Measurements from ENCODE around the gene CTRB2. TPM values are rescaled to one million over a fixed set of nuclear protein-coding genes. Genes with fewer than 3 reads are reported as not detected.

Gene CTRB2
- total RNA-seq, 2 experiments from 2014 or later, result not detected

DNA sequence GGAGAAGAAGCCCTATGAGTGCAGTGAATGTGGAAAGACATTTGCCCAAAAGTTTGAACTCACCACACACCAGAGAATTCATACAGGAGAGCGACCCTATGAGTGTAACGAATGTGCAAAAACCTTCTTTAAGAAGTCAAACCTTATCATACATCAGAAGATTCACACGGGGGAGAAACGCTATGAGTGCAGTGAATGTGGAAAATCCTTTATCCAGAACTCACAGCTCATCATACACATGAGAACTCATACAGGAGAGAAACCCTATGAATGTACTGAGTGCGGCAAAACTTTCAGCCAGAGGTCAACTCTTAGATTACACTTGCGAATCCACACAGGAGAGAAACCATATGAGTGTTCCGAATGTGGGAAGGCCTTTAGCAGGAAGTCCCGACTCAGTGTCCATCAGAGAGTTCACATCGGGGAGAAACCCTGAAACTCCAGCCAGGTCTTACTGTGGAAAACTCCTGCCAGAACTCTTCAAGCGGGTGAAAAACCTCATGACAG, 37.0 kb downstream of the CTRB2 start:
- H3K4me3 Mint-ChIP-seq, result no peak overlapping the region
- H3K9me3 Mint-ChIP-seq, result peaks cover 78% of the 10 kb centered on the region
- no peak for DNase-seq
- intact Hi-C loops (cut with micrococcal nuclease), result no loop called here
- ChIA-PET CTCF (interaction anchor here (1.2 kb wide), 1 partner anchor 29 kb away, joined by 4 read pairs; no protein-coding TSS in a partner anchor), POLR2A (no interaction called here)
- no peaks in the 10 kb centered on the region for H3K27me3 Mint-ChIP-seq
- no peaks in the 10 kb centered on the region for H3K4me1 Mint-ChIP-seq (ENCODE audit: low read depth)
- peaks cover 79% of the 10 kb centered on the region for H3K36me3 Mint-ChIP-seq
- no peak overlapping the region for H3K27ac Mint-ChIP-seq

- no peaks in the 10 kb centered on the region for H3K27me3 Mint-ChIP-seq
- H3K9me3 Mint-ChIP-seq, result peaks cover 8% of the 10 kb centered on the region
- H3K4me3 Mint-ChIP-seq, result no peak overlapping the region
- POLR2A ChIA-PET, result no interaction called here
- no peak overlapping the region for H3K27ac Mint-ChIP-seq
- DNase-seq, result no peak
- CTCF ChIA-PET, result no interaction called here
- peaks cover 46% of the 10 kb centered on the region for H3K36me3 Mint-ChIP-seq
- H3K4me1 Mint-ChIP-seq (ENCODE audit: low read depth), result no peaks in the 10 kb centered on the region
- intact Hi-C loops (cut with micrococcal nuclease), result no loop called here
Measured at GRCh38 chr16:75160386-75160785, 46.6 kb downstream of the CTRB2 start.

Other genes starting within 250 kb of the CTRB2 start
- 10 to 100 TPM; 63.5 to 65.7 TPM for gene WDR59, start 222.0 kb downstream of the CTRB2 start, total RNA-seq
- 10 to 100 TPM; 40.9 to 45.6 TPM for gene ZNRF1, start 208.1 kb downstream of the CTRB2 start, total RNA-seq
- under 1 TPM; 0.43 to 0.75 TPM for gene LDHD, start 90.4 kb downstream of the CTRB2 start, total RNA-seq
- gene ZFP1, start 58.6 kb downstream of the CTRB2 start, total RNA-seq, result 10 to 100 TPM; 17.2 to 19.4 TPM
- gene CTRB1, start 11.8 kb upstream of the CTRB2 start, total RNA-seq, result not detected
- gene BCAR1, start 44.5 kb upstream of the CTRB2 start, total RNA-seq, result 1 to 10 TPM in 1 of 2 experiments, under 1 TPM in 1; 0.78 to 1.1 TPM
- 10 to 100 TPM; 37.6 to 41.3 TPM for gene CFDP1, start 226.3 kb upstream of the CTRB2 start, total RNA-seq

Measured in activated CD4-positive, alpha-beta memory T cell treated with anti-CD3 and anti-CD28 coated beads for 36 hours (primary cell).